Kidney (tissue), 14 donors: ENCODE measurements around the gene FZR1. TPM values are rescaled to one million over a fixed set of nuclear protein-coding genes. Genes with fewer than 3 reads are reported as not detected.
"Not testable (repeated sequence)": the region's sequence is repeated elsewhere in the genome, so short reads cannot be mapped to it uniquely, and the experiment has no call there.

Experiments
- DNase-seq, 5 donors: peaks; one replicate each; pipeline ENCODE4 v3.0.0-alpha.2; 2013 to 2020
- FAIRE-seq: peaks from 2 replicates; lab custom pipeline; 2012; peaks lifted over from hg19 to GRCh38; lab: Jason Lieb, UNC
- H3K27ac ChIP-seq, 2 donors: one replicate each; pipeline ENCODE4 v1.7.0; 2013; ENCODE audit warnings: low read depth in 2 of 2, low read length in 2 of 2, inconsistent platforms in 1 of 2
- H3K27me3 ChIP-seq: one replicate; pipeline ENCODE4 v1.7.1; 2013; ENCODE audit warnings: low read length, inconsistent platforms; ENCODE audit not compliant: control insufficient read depth, insufficient read depth
- H3K36me3 ChIP-seq, 3 donors: one replicate each; pipeline versions ENCODE4 v1.7.0 to v1.7.1; 2013; ENCODE audit warnings: low read length in 3 of 3, control low read depth in 1 of 3, inconsistent platforms in 1 of 3; ENCODE audit not compliant: insufficient read depth in 3 of 3, control insufficient read depth in 2 of 3
- H3K4me1 ChIP-seq, 3 donors: one replicate each; pipeline versions ENCODE4 v1.7.0 to v1.7.1; 2013; ENCODE audit warnings: low read length in 3 of 3, inconsistent platforms in 1 of 3, low read depth in 1 of 3; ENCODE audit not compliant: control insufficient read depth in 2 of 3, insufficient read depth in 2 of 3
- H3K4me3 ChIP-seq, 3 donors: one replicate each; pipeline versions ENCODE4 v1.7.0 to v1.8.1; 2013; ENCODE audit warnings: low read length in 3 of 3, control low read depth in 1 of 3, inconsistent platforms in 1 of 3
- H3K9ac ChIP-seq, 3 donors: one replicate each; pipeline versions ENCODE4 v1.7.0 to v1.7.1; 2013; ENCODE audit warnings: low read length in 3 of 3, control low read depth in 1 of 3, inconsistent platforms in 1 of 3
- H3K9me3 ChIP-seq, 3 donors: one replicate each; pipeline versions ENCODE4 v1.7.0 to v1.7.1; 2013; ENCODE audit warnings: low read length in 3 of 3, control low read depth in 1 of 3, inconsistent platforms in 1 of 3; ENCODE audit not compliant: control insufficient read depth in 2 of 3, insufficient read depth in 1 of 3
- CTCF ChIP-seq: IDR thresholded peaks from 3 replicates; pipeline ENCODE4 v1.5.1; 2012; ENCODE audit warnings: mild to moderate bottlenecking, moderate library complexity, borderline replicate concordance; ENCODE audit not compliant: insufficient read depth; ENCODE audit errors: extremely low read depth
- intact Hi-C: fragments of 100-400 bp; cut with DNase I; formaldehyde crosslinking; loops from one replicate; pipeline ENCODE4 v1.11.1; 2022
- polyA plus RNA-seq: library from polyadenylated mRNA; stranded (reverse); fragments of 350-450 nt; fragmentation: Illumina TruSeq; extraction: RNeasy Lipid Tissue Mini Kit (QIAGEN cat#74804); gene quantifications from one replicate; pipeline ENCODE4 v1.2.3, GENCODE V29; 2014; ENCODE audit warnings: low read depth, low replicate concordance; ENCODE audit not compliant: insufficient read depth
- total RNA-seq: library from RNA; stranded (reverse); fragmentation: NEBNext Ultra II Directional; extraction: Animal tissue kit (Norgen Biotek cat#: 25700); gene quantifications from one replicate; pipeline ENCODE4 v1.2.1, GENCODE V29; 2021
- donor health status: control.
- donor health status: control.
- donor health status: control.
- donor health status: control.
- donor health status: control.
- donor health status: DM: yes; HTN: yes; CAD: no.
- donor health status: Normal renal cell carcinoma (clear cell type).

The FZR1 gene
- total and polyA plus RNA-seq, 2 donors from 2014 or later: 28.4 to 48.0 TPM

- no peaks in the 10 kb centered on the region for H3K27me3 ChIP-seq
- H3K9me3 ChIP-seq: no peaks in the 10 kb centered on the region
- intact Hi-C loops: no loop called here
- H3K36me3 ChIP-seq: peaks cover 0 to 12% (median 9%) of the 10 kb centered on the region in 3 donors
- TF ChIP-seq CTCF: no peak
- no peak for FAIRE-seq
- H3K9ac ChIP-seq: no peak overlapping the region
- H3K27ac ChIP-seq: no peak overlapping the region
- no peak overlapping the region for H3K4me3 ChIP-seq
- no peaks in the 10 kb centered on the region for H3K4me1 ChIP-seq
- DNase-seq: peak in 1 of 5 donors; percentile 57
Observed at GRCh38 chr19:3528539-3529211, 22.6 kb downstream of the FZR1 start.

- DNase-seq, H3K27me3 ChIP-seq, H3K4me1 ChIP-seq, FAIRE-seq, H3K4me3 ChIP-seq, H3K27ac ChIP-seq, H3K9ac ChIP-seq, intact Hi-C loops, H3K9me3 ChIP-seq: not testable (repeated sequence)
- H3K36me3 ChIP-seq: peaks cover 0 to 12% (median 10%) of the 10 kb centered on the region in 3 donors
Observed at GRCh38 chr19:3529299-3529698, 23.2 kb downstream of the FZR1 start.

GRCh38 chr19:3530389-3530788 is 24.3 kb downstream of the FZR1 start:
- H3K4me3 ChIP-seq: no peak overlapping the region
- no peak for TF ChIP-seq CTCF
- no peak overlapping the region for H3K27ac ChIP-seq
- FAIRE-seq (no peak), DNase-seq (no peak)
- no peaks in the 10 kb centered on the region for H3K27me3 ChIP-seq
- no peaks in the 10 kb centered on the region for H3K9me3 ChIP-seq
- peaks cover 0 to 13% (median 11%) of the 10 kb centered on the region in 3 donors for H3K36me3 ChIP-seq
- no peaks in the 10 kb centered on the region for H3K4me1 ChIP-seq
- H3K9ac ChIP-seq: no peak overlapping the region
- intact Hi-C loops: no loop called here

- intact Hi-C loops: no loop called here
- DNase-seq: no peak
- TF ChIP-seq CTCF: no peak
- Histone ChIP-seq H3K27me3 (no peaks in the 10 kb centered on the region), H3K4me3 (no peak overlapping the region), H3K27ac (no peak overlapping the region), H3K4me1 (no peaks in the 10 kb centered on the region), H3K9ac (no peak overlapping the region), H3K9me3 (no peaks in the 10 kb centered on the region), H3K36me3 (peaks cover 0 to 16% (median 14%) of the 10 kb centered on the region in 3 donors)
- FAIRE-seq: no peak
Observed at GRCh38 chr19:3531716-3532115, 25.6 kb downstream of the FZR1 start.
